ENCODE results near the gene RFX4. TPM values are rescaled to one million over a fixed set of nuclear protein-coding genes. Genes with fewer than 3 reads are reported as not detected.

RFX4 gene
- total and polyA plus RNA-seq, 2 donors (not counting 1 experiment from before 2014, with no cell fraction given): not detected

GRCh38 chr12:106741247-106741646, 158.4 kb downstream of the RFX4 start:
- Histone ChIP-seq H3K27ac (ENCODE audit: insufficient read depth, low read length) (no peak overlapping the region), H3K9me3 (ENCODE audit: control insufficient read depth, insufficient read depth, low read depth, low read length) (no peaks in the 10 kb centered on the region), H4K20me1 (ENCODE audit: control insufficient read depth, extremely low read depth, insufficient read depth, low read length) (no peaks in the 10 kb centered on the region), H3K79me2 (ENCODE audit: control insufficient read depth, insufficient read depth, low read length) (no peaks in the 10 kb centered on the region), H3K27me3 (ENCODE audit: control insufficient read depth, insufficient read depth, low read length) (peaks cover 3% of the 10 kb centered on the region), H3K36me3 (ENCODE audit: control insufficient read depth, insufficient read depth, low read length) (no peaks in the 10 kb centered on the region), H3K4me1 (ENCODE audit: control insufficient read depth, extremely low read depth, insufficient read depth, low read length) (no peaks in the 10 kb centered on the region), H3K4me3 (replicated peaks in 1 of 4; ENCODE audit: control extremely low read depth in 1 of 4, insufficient read depth in 1 of 4, low read depth in 3 of 4, low read length in 4 of 4) (no peak overlapping the region), H3K9ac (ENCODE audit: insufficient read depth, low read length) (no peak overlapping the region), H3K4me2 (ENCODE audit: extremely low read depth, insufficient read depth, low read length) (no peak overlapping the region), H2AFZ (ENCODE audit: low read length) (no peak overlapping the region)
- TF ChIP-seq CTCF (conservative IDR thresholded peaks at IDR 0.05 in 1 of 2, IDR thresholded peaks at IDR 0.05 in 1 of 2; ENCODE audit: low read depth in 1 of 2, low read length in 2 of 2): no peak
- no peak for TF ChIP-seq EZH2 (IDR thresholded peaks at IDR 0.05; ENCODE audit: low read length, missing control alignments)
- DNase-seq (ENCODE audit: low read depth in 2 of 2): no peak

DNA sequence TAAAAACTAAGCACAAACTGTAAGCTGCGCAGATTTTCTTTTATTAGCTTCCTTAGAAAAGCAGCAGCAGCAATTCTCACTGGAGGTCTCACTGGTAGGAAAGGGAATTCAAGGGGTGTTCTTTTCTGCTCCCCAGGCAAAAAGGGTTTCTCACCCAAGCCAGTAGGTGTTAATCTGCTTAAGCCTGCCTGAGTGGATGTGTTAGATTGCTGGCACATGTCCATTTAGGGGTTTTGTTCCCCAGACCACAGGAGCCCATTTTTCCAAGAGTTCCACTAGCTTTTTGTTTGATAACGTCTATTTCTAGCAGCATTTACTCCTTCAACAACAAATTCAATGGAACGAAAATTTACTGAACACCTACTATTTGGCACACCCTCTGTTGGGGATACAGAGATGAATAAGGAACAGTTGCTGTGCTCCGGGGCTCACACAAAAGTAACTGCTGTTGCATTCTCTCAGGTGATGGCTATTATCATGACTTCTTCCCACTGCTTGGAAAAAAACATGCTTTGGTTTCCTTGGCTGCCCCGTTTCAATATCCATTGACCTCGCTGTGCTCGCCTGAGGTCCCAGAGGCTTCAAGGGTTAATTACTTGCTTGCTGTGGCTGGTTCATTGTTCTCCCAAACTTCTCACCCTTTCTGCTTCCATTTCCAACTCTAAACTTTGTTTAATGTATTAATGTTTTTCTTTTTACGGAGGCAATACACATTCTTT, 160.6 kb downstream of the RFX4 start:
- Histone ChIP-seq H3K36me3 (ENCODE audit: control insufficient read depth, insufficient read depth, low read length) (no peaks in the 10 kb centered on the region), H2AFZ (ENCODE audit: low read length) (no peak overlapping the region), H4K20me1 (ENCODE audit: control insufficient read depth, extremely low read depth, insufficient read depth, low read length) (no peaks in the 10 kb centered on the region), H3K4me2 (ENCODE audit: extremely low read depth, insufficient read depth, low read length) (no peak overlapping the region), H3K27me3 (ENCODE audit: control insufficient read depth, insufficient read depth, low read length) (peaks cover 3% of the 10 kb centered on the region), H3K4me3 (replicated peaks in 1 of 4; ENCODE audit: control extremely low read depth in 1 of 4, insufficient read depth in 1 of 4, low read depth in 3 of 4, low read length in 4 of 4) (no peak overlapping the region), H3K9me3 (ENCODE audit: control insufficient read depth, insufficient read depth, low read depth, low read length) (no peaks in the 10 kb centered on the region), H3K27ac (ENCODE audit: insufficient read depth, low read length) (no peak overlapping the region), H3K4me1 (ENCODE audit: control insufficient read depth, extremely low read depth, insufficient read depth, low read length) (no peaks in the 10 kb centered on the region), H3K9ac (ENCODE audit: insufficient read depth, low read length) (no peak overlapping the region), H3K79me2 (ENCODE audit: control insufficient read depth, insufficient read depth, low read length) (no peaks in the 10 kb centered on the region)
- no peak for DNase-seq (ENCODE audit: low read depth in 2 of 2)
- no peak for TF ChIP-seq CTCF (conservative IDR thresholded peaks at IDR 0.05 in 1 of 2, IDR thresholded peaks at IDR 0.05 in 1 of 2; ENCODE audit: low read depth in 1 of 2, low read length in 2 of 2)
- no peak for TF ChIP-seq EZH2 (IDR thresholded peaks at IDR 0.05; ENCODE audit: low read length, missing control alignments)

DNA sequence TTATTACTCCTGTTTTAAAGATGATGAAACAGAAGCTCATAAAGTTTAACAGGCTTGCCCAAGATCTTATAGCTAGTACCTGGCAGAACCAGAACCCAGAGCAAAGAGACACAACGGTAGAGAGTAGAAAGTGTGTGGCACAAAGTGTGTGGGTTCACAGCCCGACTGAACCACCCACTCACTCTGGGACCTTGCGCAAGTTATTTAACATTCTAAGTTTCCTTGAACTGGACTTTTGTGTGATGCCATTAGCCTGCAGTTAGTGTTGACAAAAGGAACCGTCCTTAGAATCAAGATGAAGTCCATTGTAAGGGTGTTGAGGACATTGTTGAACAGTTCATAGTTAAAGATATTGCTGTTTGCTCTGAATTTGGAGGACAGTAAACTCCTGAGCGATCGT, 161.8 kb downstream of the RFX4 start:
- no peak for TF ChIP-seq CTCF (conservative IDR thresholded peaks at IDR 0.05 in 1 of 2, IDR thresholded peaks at IDR 0.05 in 1 of 2; ENCODE audit: low read depth in 1 of 2, low read length in 2 of 2)
- TF ChIP-seq EZH2 (IDR thresholded peaks at IDR 0.05; ENCODE audit: low read length, missing control alignments): no peak
- H3K9me3 ChIP-seq (ENCODE audit: control insufficient read depth, insufficient read depth, low read depth, low read length): no peaks in the 10 kb centered on the region
- no peak overlapping the region for H3K4me3 ChIP-seq (replicated peaks in 1 of 4; ENCODE audit: control extremely low read depth in 1 of 4, insufficient read depth in 1 of 4, low read depth in 3 of 4, low read length in 4 of 4)
- no peaks in the 10 kb centered on the region for H3K4me1 ChIP-seq (ENCODE audit: control insufficient read depth, extremely low read depth, insufficient read depth, low read length)
- H4K20me1 ChIP-seq (ENCODE audit: control insufficient read depth, extremely low read depth, insufficient read depth, low read length): no peaks in the 10 kb centered on the region
- no peak overlapping the region for H3K4me2 ChIP-seq (ENCODE audit: extremely low read depth, insufficient read depth, low read length)
- no peak overlapping the region for H3K9ac ChIP-seq (ENCODE audit: insufficient read depth, low read length)
- DNase-seq (ENCODE audit: low read depth in 2 of 2): no peak
- H3K27ac ChIP-seq (ENCODE audit: insufficient read depth, low read length): no peak overlapping the region
- H3K79me2 ChIP-seq (ENCODE audit: control insufficient read depth, insufficient read depth, low read length): no peaks in the 10 kb centered on the region
- peaks cover 3% of the 10 kb centered on the region for H3K27me3 ChIP-seq (ENCODE audit: control insufficient read depth, insufficient read depth, low read length)
- H2AFZ ChIP-seq (ENCODE audit: low read length): no peak overlapping the region
- H3K36me3 ChIP-seq (ENCODE audit: control insufficient read depth, insufficient read depth, low read length): no peaks in the 10 kb centered on the region
